ENCODE data around the gene MAD1L1.
"Not testable (repeated sequence)": the region's sequence is repeated elsewhere in the genome, so short reads cannot be mapped to it uniquely, and the experiment has no call there.

MAD1L1 gene

DNA sequence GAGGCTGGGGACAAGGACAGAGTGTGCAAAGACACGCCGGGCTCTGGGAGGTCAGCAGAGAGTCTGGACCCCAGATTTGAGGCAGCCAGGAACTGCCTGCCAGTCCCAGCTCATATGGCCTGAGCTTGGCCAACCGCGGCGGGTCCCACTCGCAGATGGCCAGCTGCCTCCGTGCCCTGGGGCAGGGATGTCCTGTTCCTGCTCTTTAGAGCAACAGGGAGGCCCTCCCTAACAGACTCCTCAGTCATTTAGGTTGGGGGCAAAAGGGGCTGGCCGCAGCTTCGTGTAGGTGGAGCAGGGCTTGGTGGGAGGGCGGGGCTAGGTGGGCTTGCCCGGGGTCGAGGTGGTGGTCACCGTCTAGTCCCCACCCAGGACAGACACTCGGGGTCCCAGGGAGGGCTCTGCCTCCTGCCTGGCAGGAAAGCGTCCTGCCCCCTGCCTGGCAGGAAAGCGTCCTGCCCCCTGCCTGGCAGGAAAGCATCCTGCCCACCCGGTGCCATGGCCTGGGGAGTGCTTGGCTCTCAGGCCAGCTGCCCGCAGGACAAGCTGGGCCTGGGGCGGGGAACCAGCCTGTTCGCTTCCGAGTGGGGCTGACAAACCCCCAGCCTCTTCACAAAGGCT, 393.7 kb downstream of the MAD1L1 start:
- DNase-seq (ENCODE audit: low read depth): not testable (repeated sequence)

- not testable (repeated sequence) for DNase-seq (ENCODE audit: low read depth)
Observed at GRCh38 chr7:1838544-1838872, 394.2 kb downstream of the MAD1L1 start.

- DNase-seq (ENCODE audit: low read depth): not testable (repeated sequence)
Observed at GRCh38 chr7:1837696-1838543, 394.8 kb downstream of the MAD1L1 start.

- DNase-seq (ENCODE audit: low read depth): not testable (repeated sequence)
Observed at GRCh38 chr7:1831933-1832535, 400.7 kb downstream of the MAD1L1 start.

- not testable (repeated sequence) for DNase-seq (ENCODE audit: low read depth)
Observed at GRCh38 chr7:1831471-1831870, 401.3 kb downstream of the MAD1L1 start.

DNA sequence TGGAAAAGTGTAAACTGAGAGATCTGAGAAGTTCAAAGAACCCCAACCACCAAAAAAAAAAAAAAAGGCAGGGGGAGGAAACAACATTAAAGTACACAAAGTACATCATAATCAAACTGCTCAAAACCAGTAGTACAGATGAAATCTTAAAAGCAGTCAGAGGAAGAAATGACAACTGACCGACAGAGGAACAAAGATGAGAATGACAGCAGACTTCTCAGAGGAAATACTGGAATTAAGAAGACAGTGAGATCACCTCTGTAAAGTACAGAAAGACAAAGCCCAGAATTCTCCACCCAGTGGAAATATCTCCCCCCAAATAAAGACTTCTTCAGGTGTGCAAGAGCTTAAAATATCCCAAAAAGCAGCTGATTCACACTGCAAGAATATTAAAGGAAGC, 403.1 kb downstream of the MAD1L1 start:
- not testable (repeated sequence) for DNase-seq (ENCODE audit: low read depth)

GRCh38 chr7:1829111-1829510, 403.6 kb downstream of the MAD1L1 start:
- DNase-seq (ENCODE audit: low read depth): no peak

- DNase-seq (ENCODE audit: low read depth): not testable (repeated sequence)
Observed at GRCh38 chr7:1828170-1828569, 404.6 kb downstream of the MAD1L1 start.

DNA sequence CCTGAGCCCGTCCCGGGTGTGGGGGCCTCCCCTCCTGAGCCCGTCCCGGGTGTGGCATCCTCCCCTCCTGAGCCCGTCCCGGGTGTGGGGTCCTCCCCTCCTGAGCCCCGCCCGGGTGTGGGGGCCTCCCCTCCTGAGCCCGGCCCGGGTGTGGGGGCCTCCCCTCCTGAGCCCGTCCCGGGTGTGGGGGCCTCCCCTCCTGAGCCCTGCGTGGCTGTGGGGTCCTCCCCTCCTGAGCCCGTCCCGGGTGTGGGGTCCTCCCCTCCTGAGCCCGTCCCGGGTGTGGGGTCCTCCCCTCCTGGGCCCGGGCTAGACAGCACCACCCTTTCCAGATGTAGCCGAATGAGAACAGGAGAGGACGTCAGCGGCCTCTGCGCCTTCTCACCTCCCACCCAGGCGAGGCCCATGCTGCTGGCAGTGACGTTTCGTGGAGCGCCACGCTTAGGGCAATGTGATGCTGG, 405.2 kb downstream of the MAD1L1 start:
- DNase-seq (ENCODE audit: low read depth): not testable (repeated sequence)

- DNase-seq (ENCODE audit: low read depth): not testable (repeated sequence)
Observed at GRCh38 chr7:1826931-1827330, 405.8 kb downstream of the MAD1L1 start.

GRCh38 chr7:1825897-1826741, 406.6 kb downstream of the MAD1L1 start:
- DNase-seq (ENCODE audit: low read depth): no peak

- DNase-seq (ENCODE audit: low read depth): not testable (repeated sequence)
Observed at GRCh38 chr7:1825647-1825896, 407.2 kb downstream of the MAD1L1 start.

- peak; percentile 25 for DNase-seq (ENCODE audit: low read depth)
Observed at GRCh38 chr7:1824882-1825646, 407.7 kb downstream of the MAD1L1 start.

- DNase-seq (ENCODE audit: low read depth): not testable (repeated sequence)
Observed at GRCh38 chr7:1824151-1824881, 408.4 kb downstream of the MAD1L1 start.

DNA sequence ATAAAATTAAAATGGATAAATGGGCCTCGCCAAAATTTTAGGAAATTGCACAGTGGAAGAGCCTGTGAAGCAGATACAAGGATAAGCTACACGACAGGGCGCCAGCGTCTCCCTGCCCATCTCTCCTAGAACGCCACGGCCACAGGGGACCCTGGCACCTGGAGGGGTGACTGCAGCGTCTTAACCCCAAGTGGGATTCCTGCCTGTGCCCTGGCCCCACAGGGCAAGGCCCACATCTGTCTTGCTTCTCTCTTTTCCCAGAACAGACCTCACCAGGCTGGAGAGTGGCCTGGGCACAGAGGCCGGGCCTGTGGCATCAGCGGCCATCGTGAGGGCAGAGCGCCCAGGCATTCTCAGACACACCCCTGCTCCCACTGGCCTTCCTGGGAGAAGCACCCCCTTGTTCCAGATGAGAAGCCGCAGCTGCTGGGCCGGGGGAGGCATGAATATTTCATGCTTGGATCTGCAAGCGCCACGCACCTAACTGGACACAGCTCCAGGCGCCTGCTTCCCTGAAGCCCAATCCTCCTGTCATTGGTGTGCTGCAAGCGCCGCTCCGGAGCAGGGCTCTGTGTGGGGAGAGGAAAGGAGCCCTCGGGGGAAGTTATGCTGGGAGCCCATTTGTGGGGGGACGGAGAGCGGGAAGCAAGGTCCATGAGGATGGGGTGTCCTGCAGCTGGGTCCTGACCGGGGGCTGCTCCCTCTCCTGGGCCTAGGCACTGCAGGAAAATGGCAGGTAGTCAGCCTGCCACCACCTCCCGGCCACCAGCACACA, 409.2 kb downstream of the MAD1L1 start:
- DNase-seq (ENCODE audit: low read depth): no peak

DNA sequence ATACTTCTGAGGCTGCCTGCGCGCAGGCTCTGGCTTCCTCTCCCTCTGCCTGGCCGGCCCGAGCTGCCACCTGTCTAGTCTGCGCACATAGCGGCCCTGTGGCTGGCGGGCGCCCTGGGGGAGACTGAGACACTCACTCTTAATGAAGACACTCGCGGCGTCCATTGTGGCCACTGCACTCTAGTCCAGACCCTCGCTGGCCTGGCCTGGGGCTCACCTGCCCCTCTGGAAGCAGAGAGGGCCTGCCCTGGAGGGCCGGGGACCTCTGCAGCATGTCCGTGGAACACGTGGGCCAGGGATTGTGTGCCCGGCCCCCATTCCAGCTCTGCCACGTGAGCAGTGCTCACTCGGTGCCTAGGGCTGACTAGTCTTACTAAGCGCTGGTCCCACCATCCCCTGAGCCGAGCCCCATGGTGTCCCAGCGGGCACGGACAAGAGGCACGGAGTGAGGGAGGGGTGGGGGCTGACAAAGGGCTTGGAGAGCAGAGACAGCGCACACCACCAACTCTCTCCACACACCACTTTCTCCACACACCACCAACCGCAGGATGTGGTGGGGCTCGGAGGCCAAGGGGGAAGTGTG, 413.4 kb downstream of the MAD1L1 start:
- no peak for DNase-seq (ENCODE audit: low read depth)

GRCh38 chr7:1818575-1819258, 414.0 kb downstream of the MAD1L1 start:
- DNase-seq (ENCODE audit: low read depth): no peak

- no peak for DNase-seq (ENCODE audit: low read depth)
Observed at GRCh38 chr7:1817061-1817712, 415.6 kb downstream of the MAD1L1 start.

DNA sequence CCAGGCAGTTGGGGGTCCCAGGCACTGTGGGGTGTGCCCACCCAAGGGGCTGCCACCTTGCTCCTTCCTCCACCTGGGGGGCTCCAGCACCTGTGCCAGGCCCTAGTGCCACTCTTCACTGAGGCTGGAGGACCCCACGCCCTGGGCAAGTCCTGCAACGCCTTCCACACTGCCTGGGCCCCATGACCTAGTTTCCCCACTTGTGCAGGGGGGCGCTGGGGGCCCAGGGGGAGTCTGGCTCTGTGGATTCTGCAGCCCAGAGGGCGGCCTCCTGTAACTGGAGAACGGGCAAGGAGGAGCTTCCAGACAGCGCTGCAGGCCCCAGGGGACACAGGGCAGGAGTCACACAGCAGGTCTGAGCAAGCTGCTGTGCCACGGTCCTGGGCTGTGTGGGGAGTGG, 416.3 kb downstream of the MAD1L1 start:
- not testable (repeated sequence) for DNase-seq (ENCODE audit: low read depth)
